K562 (cell line): ENCODE measurements around the gene SRP9. TPM values are rescaled to one million over a fixed set of nuclear protein-coding genes. Genes with fewer than 3 reads are reported as not detected.

Experiments
- ATAC-seq: fragments of 200-7000 bp; cut with Tn5 transposase; 3 replicates; pipeline ENCODE4 v1.9.1; 2020; ENCODE audit warnings: moderate library complexity
- BruUV-seq: library from RNA; stranded (reverse); fragments of 400-500 nt; replicated peaks from 2 replicates; lab custom pipeline; 2021; lab: Mats Ljungman, UMichigan
- CTCF ChIA-PET: fragments of 300-600 bp; formaldehyde crosslinking; extraction: SDS; loops from one replicate; lab custom pipeline; 2021; ENCODE audit warnings: low intra/inter-chr PET ratio; lab: Yijun Ruan, JAX
- POLR2A ChIA-PET: fragments of 300-600, 350-650 bp; sonication (Branson Sonifier 250); formaldehyde crosslinking; extraction: SDS; loops from one replicate; lab custom pipeline; 2021; ENCODE audit warnings: antibody characterized with exemption, inconsistent platforms; lab: Yijun Ruan, JAX
- DNase-seq, 4 experiments: peaks; one replicate each; pipeline versions ENCODE4 v3.0.0 to v3.0.0-alpha.2; 2011 to 2018; ENCODE audit warnings: low spot score in 3 of 4, mixed read lengths in 3 of 4; ENCODE audit errors: extremely low read depth in 1 of 4
- FAIRE-seq: peaks from 2 replicates; lab custom pipeline; 2011; peaks lifted over from hg19 to GRCh38; lab: Jason Lieb, UNC
- H2AFZ ChIP-seq: 2 replicates; pipeline ENCODE4 v1.6.0; 2011; ENCODE audit warnings: low read depth, low read length, control low read depth, inconsistent platforms
- H3K27ac ChIP-seq: fragments of 200-600 bp; 3 replicates; pipeline ENCODE4 v1.8.0; 2011; ENCODE audit warnings: low read depth, mild to moderate bottlenecking, control low read depth, inconsistent platforms, low read length, moderate library complexity, mixed read lengths; ENCODE audit errors: extremely low read depth
- H3K27me3 ChIP-seq, 2 experiments: fragments of 300-600 bp in 1 of 2; 2 replicates in 1 of 2; 3 replicates in 1 of 2; pipeline versions ENCODE4 v1.6.0 to v1.8.0; 2011; ENCODE audit warnings: inconsistent platforms in 2 of 2, low read length in 2 of 2, mild to moderate bottlenecking in 1 of 2, mixed read lengths in 1 of 2, moderate library complexity in 1 of 2; ENCODE audit not compliant: control insufficient read depth in 2 of 2, insufficient read depth in 2 of 2
- H3K36me3 ChIP-seq: fragments of 300-600 bp; 3 replicates; pipeline ENCODE4 v1.8.0; 2011; ENCODE audit warnings: mild to moderate bottlenecking, low read length, inconsistent platforms; ENCODE audit not compliant: control insufficient read depth, insufficient read depth
- H3K4me1 ChIP-seq, 2 experiments: fragments of 200-600 bp in 1 of 2; replicated peaks in 1 of 2; 2 replicates in 1 of 2; 3 replicates in 1 of 2; pipeline versions ENCODE4 v1.5.1 to v1.8.0; 2011; ENCODE audit warnings: inconsistent platforms in 2 of 2, low read length in 2 of 2, mild to moderate bottlenecking in 1 of 2, mixed read lengths in 1 of 2, moderate library complexity in 1 of 2; ENCODE audit not compliant: control insufficient read depth in 2 of 2, insufficient read depth in 2 of 2
- H3K4me2 ChIP-seq: 2 replicates; pipeline ENCODE4 v1.6.1; 2011; ENCODE audit warnings: low read length, control low read depth, inconsistent platforms, mixed read lengths; ENCODE audit not compliant: insufficient read depth
- H3K4me3 ChIP-seq: fragments of 200-600 bp; sonication (generic), shearing (Covaris generic); 2 replicates; pipeline ENCODE4 v1.5.1; 2016; ENCODE audit warnings: control low read depth, inconsistent platforms
- H3K79me2 ChIP-seq: fragments of 200-600 bp; 3 replicates; pipeline ENCODE4 v1.8.0; 2011; ENCODE audit warnings: low read length, inconsistent platforms; ENCODE audit not compliant: control insufficient read depth, insufficient read depth
- H3K9ac ChIP-seq, 2 experiments: 2 replicates each; pipeline versions ENCODE4 v1.6.0 to v1.6.1; 2011; ENCODE audit warnings: low read depth in 2 of 2, low read length in 2 of 2, control low read depth in 1 of 2, inconsistent platforms in 1 of 2, mild to moderate bottlenecking in 1 of 2, mixed read lengths in 1 of 2; ENCODE audit not compliant: insufficient read depth in 1 of 2
- H3K9me1 ChIP-seq: one replicate; pipeline ENCODE4 v1.6.0; 2011; ENCODE audit warnings: inconsistent platforms, mild to moderate bottlenecking, low read length, moderate library complexity; ENCODE audit not compliant: control insufficient read depth, insufficient read depth
- H3K9me3 ChIP-seq: replicated peaks from 2 replicates; pipeline ENCODE4 v1.5.1; 2011; ENCODE audit warnings: low read depth, low read length, inconsistent platforms; ENCODE audit not compliant: control insufficient read depth, insufficient read depth
- H4K20me1 ChIP-seq: replicated peaks from 2 replicates; pipeline ENCODE4 v1.6.1; 2011; ENCODE audit warnings: low read length, inconsistent platforms, mixed read lengths; ENCODE audit not compliant: control insufficient read depth, insufficient read depth
- CEBPG ChIP-seq, 3 experiments: fragments of 200-800 bp in 1 of 3; sonication (Bioruptor generic) in 1 of 3; sonication (generic) in 1 of 3; formaldehyde crosslinking in 1 of 3; IDR thresholded peaks in 2 of 3; conservative IDR thresholded peaks in 1 of 3; 2 replicates each; pipeline versions ENCODE4 v1.6.1 to v1.8.0; 2016 to 2022; ENCODE audit warnings: missing compliant biosample characterization in 2 of 3, missing genetic modification characterization in 2 of 3, mild to moderate bottlenecking in 1 of 3, missing genetic modification reagents in 1 of 3
- GABPA ChIP-seq: fragments of 200-800 bp; sonication (Bioruptor generic); conservative IDR thresholded peaks from 2 replicates; pipeline ENCODE4 v1.6.1; 2016; ENCODE audit warnings: low read depth, missing genetic modification characterization, missing compliant biosample characterization
- MAFF ChIP-seq: IDR thresholded peaks from 2 replicates; pipeline ENCODE4 v1.6.1; 2012; ENCODE audit warnings: low read length, improper control_type of control experiment
- MEF2D ChIP-seq: conservative IDR thresholded peaks from 2 replicates; pipeline ENCODE4 v1.6.1; 2016; ENCODE audit warnings: low read depth, missing genetic modification characterization, missing compliant biosample characterization
- RCOR1 ChIP-seq, 2 experiments: IDR thresholded peaks; 2 replicates each; pipeline ENCODE4 v1.6.1; 2012; ENCODE audit warnings: low read depth in 2 of 2, low read length in 2 of 2, borderline replicate concordance in 1 of 2, improper control_type of control experiment in 1 of 2
- RHOXF2B ChIP-seq: fragments of 250-450 bp; sonication (Bioruptor Pico); conservative IDR thresholded peaks from 2 replicates; pipeline ENCODE4 v1.5.1; 2021
- SIN3B ChIP-seq: fragments of 450-650 bp; IDR thresholded peaks from 2 replicates; pipeline ENCODE4 v1.6.1; 2017; ENCODE audit warnings: low read depth, mild to moderate bottlenecking, moderate library complexity
- SREBF2 ChIP-seq: sonication (generic); formaldehyde crosslinking; IDR thresholded peaks from 2 replicates; pipeline ENCODE4 v1.4.0; 2020; ENCODE audit warnings: mild to moderate bottlenecking, missing genetic modification reagents
- SRSF9 ChIP-seq: fragments of 200-400 bp; formaldehyde crosslinking; IDR thresholded peaks from 2 replicates; pipeline ENCODE4 v1.6.1; 2017; ENCODE audit warnings: low read depth, low read length, borderline replicate concordance
- ZKSCAN1 ChIP-seq: fragments of 150-350 bp; IDR thresholded peaks from 2 replicates; pipeline ENCODE4 v1.6.1; 2016; ENCODE audit warnings: low read depth, low read length
- ZNF707 ChIP-seq: fragments of 250-450 bp; sonication (Bioruptor Pico); conservative IDR thresholded peaks from 2 replicates; pipeline ENCODE4 v1.8.0; 2022; ENCODE audit warnings: inconsistent platforms, mild to moderate bottlenecking, moderate library complexity
- ZNF75A ChIP-seq: fragments of 450-650 bp; formaldehyde crosslinking; IDR thresholded peaks from 2 replicates; pipeline ENCODE4 v1.4.0; 2020; ENCODE audit warnings: mild to moderate bottlenecking
- ZNF785 ChIP-seq: fragments of 250-450 bp; sonication (Bioruptor Pico); IDR thresholded peaks from 2 replicates; pipeline ENCODE4 v1.4.0; 2020; ENCODE audit warnings: mild to moderate bottlenecking
- WGBS: fragments of 100-300 bp; shearing (Covaris generic); methylation state at CpG from one replicate; pipeline ENCODE4 v1.1.6; 2016; ENCODE audit warnings: low coverage, mixed read lengths; ENCODE audit not compliant: insufficient coverage; ENCODE audit errors: missing lambda C conversion rate; 5-methylcytosine and 5-hydroxymethylcytosine counted together
- in situ Hi-C: fragments of 300-500 bp; cut with MboI; formaldehyde crosslinking; loops from 4 replicates; pipeline ENCODE4 v1.15.0; 2018; ENCODE audit warnings: inconsistent platforms, mixed read lengths
- intact Hi-C: fragments of 100-400 bp; cut with micrococcal nuclease; formaldehyde crosslinking; loops from 2 replicates; pipeline ENCODE4 v1.14.2; 2022
- polyA plus RNA-seq, 8 experiments: library from polyadenylated mRNA; depleted of rRNA in 4 of 8; stranded (reverse) in 5 of 8; unstranded in 3 of 8; fragments of >200 nt; fragmentation: Nextera tagmentation in 2 of 8; fragmentation: Illumina TruSeq in 1 of 8; extraction: Ambion mirVana in 2 of 8; extraction: Trizol in 1 of 8; gene quantifications; 2 replicates each; pipeline versions ENCODE4 v1.2.1 to v1.2.3, GENCODE V29; 2011 to 2014; ENCODE audit warnings: inconsistent platforms in 1 of 8, missing spikeins in 1 of 8
- total RNA-seq, 7 experiments: library from RNA; depleted of rRNA in 6 of 7; stranded (reverse); fragments of >200 nt in 6 of 7; fragmentation: Illumina TruSeq in 2 of 7; extraction: Trizol in 2 of 7; gene quantifications; 2 replicates each; pipeline versions ENCODE4 v1.2.1 to v1.2.3, GENCODE V29; 2011 to 2021; ENCODE audit warnings: low replicate concordance in 1 of 7
- TF ChIP-seq, protein P1 (sequence below), 2 experiments: IDR thresholded peaks; 2 replicates each; pipeline ENCODE4 v1.6.1; 2011; ENCODE audit warnings: borderline replicate concordance in 1 of 2, control low read depth in 1 of 2, low read depth in 1 of 2, low read length in 1 of 2, mild to moderate bottlenecking in 1 of 2, mixed read lengths in 1 of 2, moderate library complexity in 1 of 2; ENCODE audit not compliant: insufficient read depth in 1 of 2, insufficient read length in 1 of 2, poor library complexity in 1 of 2, severe bottlenecking in 1 of 2; ENCODE audit errors: extremely low read depth in 1 of 2
- TF ChIP-seq, protein P2 (sequence below): sonication (generic); formaldehyde crosslinking; IDR thresholded peaks from 2 replicates; pipeline ENCODE4 v1.8.1; 2023; ENCODE audit warnings: mild to moderate bottlenecking, missing genetic modification reagents

Gene SRP9
- total and polyA plus RNA-seq, 9 of the 15 experiments (the other 6 are each of a cell fraction or from before 2014, with no cell fraction given): 273 to 1,892 (median 668) TPM

DNA sequence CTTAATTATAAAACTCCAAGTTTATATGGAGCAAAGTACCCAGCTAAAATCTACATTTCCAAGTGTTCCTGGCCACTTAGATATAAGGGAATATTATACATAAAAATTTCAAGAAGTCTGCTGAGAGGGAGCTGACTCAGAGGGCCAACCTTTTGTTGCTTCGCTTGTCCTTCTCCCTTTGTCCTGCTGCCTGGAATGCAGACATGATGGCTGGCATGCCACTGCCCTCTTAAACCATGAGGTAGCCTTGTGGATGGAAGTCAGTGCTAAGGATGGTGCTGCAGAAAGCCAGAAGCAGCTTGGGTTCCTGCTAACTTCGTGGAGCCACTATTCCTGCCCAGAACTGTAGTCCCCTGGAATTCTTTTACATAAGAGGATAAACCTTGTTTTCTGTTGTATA, 38.9 kb upstream of the SRP9 start:
- in situ Hi-C loops (no loop called here), intact Hi-C loops (no loop called here)
- H3K4me2 ChIP-seq: no peak overlapping the region
- H3K4me1 ChIP-seq: no peaks in the 10 kb centered on the region; a peak in 1 of 5 replicates
- no peak for FAIRE-seq
- no TSS peak for BruUV-seq
- no peaks in the 10 kb centered on the region for H3K9me3 ChIP-seq
- ChIA-PET CTCF (no interaction called here), POLR2A (interaction anchor here (0.5 to 1.7 kb wide), 2 partner anchors 8 to 50 kb away, joined by 4 to 6 read pairs; no protein-coding TSS in a partner anchor)
- no peaks in the 10 kb centered on the region for H3K9me1 ChIP-seq
- WGBS: 0% methylated on average over 2 of the region's 2 CpGs
- TF ChIP-seq ZNF75A (CRISPR knock-in tag) (no peak), GABPA (tag) (no peak), SRSF9 (no peak), ZKSCAN1 (no peak), RCOR1 (IDR thresholded peaks at IDR 0.05; ENCODE audit: borderline replicate concordance in 1 of 2, low read depth in 2 of 2, low read length in 2 of 2) (no peak), CEBPG (CRISPR knock-in tag; IDR thresholded peaks at IDR 0.05) (no peak), CEBPG (tag; conservative IDR thresholded peaks at IDR 0.05 in 1 of 2, IDR thresholded peaks at IDR 0.05 in 1 of 2) (no peak), MEF2D (tag) (no peak), SREBF2 (CRISPR knock-in tag) (no peak), ZNF785 (CRISPR knock-in tag) (no peak), SIN3B (no peak), ZNF707 (no peak), MAFF (no peak), RHOXF2B (CRISPR knock-in tag) (no peak)
- TF ChIP-seq, protein P1, sequence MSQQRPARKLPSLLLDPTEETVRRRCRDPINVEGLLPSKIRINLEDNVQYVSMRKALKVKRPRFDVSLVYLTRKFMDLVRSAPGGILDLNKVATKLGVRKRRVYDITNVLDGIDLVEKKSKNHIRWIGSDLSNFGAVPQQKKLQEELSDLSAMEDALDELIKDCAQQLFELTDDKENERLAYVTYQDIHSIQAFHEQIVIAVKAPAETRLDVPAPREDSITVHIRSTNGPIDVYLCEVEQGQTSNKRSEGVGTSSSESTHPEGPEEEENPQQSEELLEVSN (IDR thresholded peaks at IDR 0.05; ENCODE audit: borderline replicate concordance in 1 of 2, extremely low read depth in 1 of 2, insufficient read depth in 1 of 2, insufficient read length in 1 of 2, low read depth in 1 of 2, low read length in 1 of 2, poor library complexity in 1 of 2, severe bottlenecking in 1 of 2): no peak
- TF ChIP-seq, protein P2, sequence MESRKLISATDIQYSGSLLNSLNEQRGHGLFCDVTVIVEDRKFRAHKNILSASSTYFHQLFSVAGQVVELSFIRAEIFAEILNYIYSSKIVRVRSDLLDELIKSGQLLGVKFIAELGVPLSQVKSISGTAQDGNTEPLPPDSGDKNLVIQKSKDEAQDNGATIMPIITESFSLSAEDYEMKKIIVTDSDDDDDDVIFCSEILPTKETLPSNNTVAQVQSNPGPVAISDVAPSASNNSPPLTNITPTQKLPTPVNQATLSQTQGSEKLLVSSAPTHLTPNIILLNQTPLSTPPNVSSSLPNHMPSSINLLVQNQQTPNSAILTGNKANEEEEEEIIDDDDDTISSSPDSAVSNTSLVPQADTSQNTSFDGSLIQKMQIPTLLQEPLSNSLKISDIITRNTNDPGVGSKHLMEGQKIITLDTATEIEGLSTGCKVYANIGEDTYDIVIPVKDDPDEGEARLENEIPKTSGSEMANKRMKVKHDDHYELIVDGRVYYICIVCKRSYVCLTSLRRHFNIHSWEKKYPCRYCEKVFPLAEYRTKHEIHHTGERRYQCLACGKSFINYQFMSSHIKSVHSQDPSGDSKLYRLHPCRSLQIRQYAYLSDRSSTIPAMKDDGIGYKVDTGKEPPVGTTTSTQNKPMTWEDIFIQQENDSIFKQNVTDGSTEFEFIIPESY (CRISPR knock-in tag): no peak
- H3K9ac ChIP-seq: no peak overlapping the region
- H3K27me3 ChIP-seq: peaks cover 29 to 55% of the 10 kb centered on the region in 2 experiments; a peak in 4 of 5 replicates
- no peak overlapping the region for H2AFZ ChIP-seq
- no peak for DNase-seq
- no peaks in the 10 kb centered on the region for H3K36me3 ChIP-seq
- H3K27ac ChIP-seq: no peak overlapping the region
- no peak overlapping the region for H3K4me3 ChIP-seq
- ATAC-seq: no peak
- no peaks in the 10 kb centered on the region for H3K79me2 ChIP-seq
- no peaks in the 10 kb centered on the region for H4K20me1 ChIP-seq
